ENCODE results near the gene SLCO2A1.

GRCh38 chr3:133905376-133905775 lies 124.3 kb downstream of the SLCO2A1 start:
- TF ChIP-seq POLR2A (IDR thresholded peaks at IDR 0.05) (no peak), POLR2AphosphoS5 (IDR thresholded peaks at IDR 0.05) (no peak)
- TF ChIP-seq, protein P1, sequence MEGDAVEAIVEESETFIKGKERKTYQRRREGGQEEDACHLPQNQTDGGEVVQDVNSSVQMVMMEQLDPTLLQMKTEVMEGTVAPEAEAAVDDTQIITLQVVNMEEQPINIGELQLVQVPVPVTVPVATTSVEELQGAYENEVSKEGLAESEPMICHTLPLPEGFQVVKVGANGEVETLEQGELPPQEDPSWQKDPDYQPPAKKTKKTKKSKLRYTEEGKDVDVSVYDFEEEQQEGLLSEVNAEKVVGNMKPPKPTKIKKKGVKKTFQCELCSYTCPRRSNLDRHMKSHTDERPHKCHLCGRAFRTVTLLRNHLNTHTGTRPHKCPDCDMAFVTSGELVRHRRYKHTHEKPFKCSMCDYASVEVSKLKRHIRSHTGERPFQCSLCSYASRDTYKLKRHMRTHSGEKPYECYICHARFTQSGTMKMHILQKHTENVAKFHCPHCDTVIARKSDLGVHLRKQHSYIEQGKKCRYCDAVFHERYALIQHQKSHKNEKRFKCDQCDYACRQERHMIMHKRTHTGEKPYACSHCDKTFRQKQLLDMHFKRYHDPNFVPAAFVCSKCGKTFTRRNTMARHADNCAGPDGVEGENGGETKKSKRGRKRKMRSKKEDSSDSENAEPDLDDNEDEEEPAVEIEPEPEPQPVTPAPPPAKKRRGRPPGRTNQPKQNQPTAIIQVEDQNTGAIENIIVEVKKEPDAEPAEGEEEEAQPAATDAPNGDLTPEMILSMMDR (IDR thresholded peaks at IDR 0.05), result no peak
